PFSK-1 (cell line): ENCODE data around the gene TLR1.

Experiments used
- POLR2AphosphoS5 ChIP-seq: IDR thresholded peaks from 2 replicates; pipeline ENCODE4 v1.6.1; 2012; ENCODE audit warnings: low read depth, mild to moderate bottlenecking, control low read depth, low read length, moderate library complexity
- SIN3A ChIP-seq: IDR thresholded peaks from 2 replicates; pipeline ENCODE4 v1.6.1; 2012; ENCODE audit warnings: mild to moderate bottlenecking, low read length, moderate library complexity, borderline replicate concordance; ENCODE audit not compliant: insufficient read depth

DNA sequence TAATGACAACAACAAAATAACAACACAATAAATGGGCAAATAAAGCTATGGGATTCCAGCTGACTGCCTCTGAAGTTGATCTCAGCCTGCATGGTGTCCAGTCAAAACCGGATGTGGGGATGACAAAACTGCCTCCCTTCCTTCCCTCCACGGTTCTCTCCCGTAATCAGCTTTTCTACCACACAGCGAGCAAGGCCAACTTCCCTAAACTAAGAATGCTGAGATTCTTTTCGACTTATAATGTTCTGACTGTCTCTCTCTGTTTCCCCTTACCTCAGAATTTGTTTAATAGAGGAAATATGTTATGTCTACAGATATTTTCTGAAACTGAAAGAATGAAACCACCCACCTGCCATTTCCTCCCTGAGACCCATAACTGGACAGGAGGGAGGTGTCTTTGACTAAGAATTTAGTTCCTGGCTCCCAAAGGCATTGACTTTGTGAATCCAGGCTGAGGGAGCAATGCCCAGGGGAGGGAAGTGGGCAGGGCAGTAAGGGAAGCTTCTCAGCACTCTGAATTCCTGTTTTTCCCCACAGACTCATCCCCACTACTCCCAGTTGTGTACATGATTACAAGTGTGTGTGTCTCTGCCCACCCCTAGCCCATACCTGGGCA, 1.0 kb upstream of the TLR1 start:
- TF ChIP-seq SIN3A, result no peak
- TF ChIP-seq POLR2AphosphoS5, result no peak
